GM18526 (cell line): ENCODE results near the gene TOX4.

ENCODE experiments used
- POLR2A ChIP-seq: IDR thresholded peaks from 3 replicates; pipeline ENCODE4 v1.6.1; 2011; ENCODE audit not compliant: insufficient read length; ENCODE audit errors: extremely low read depth

TOX4 gene

GRCh38 chr14:21524575-21525490 lies 47.8 kb downstream of the TOX4 start:
- no peak for TF ChIP-seq POLR2A

GRCh38 chr14:21525571-21525961 lies 48.6 kb downstream of the TOX4 start:
- no peak for TF ChIP-seq POLR2A

- no peak for TF ChIP-seq POLR2A
These were observed 49.1 kb downstream of the TOX4 start, which contains the start of gene SALL2 for GRCh38 chr14:21525962-21526671. Gene SALL2, minus strand, starts transcription at chr14:21526346. Its CDS starts 219 bp downstream, at chr14:21526127.

- TF ChIP-seq POLR2A: no peak
These were observed 49.8 kb downstream of the TOX4 start for GRCh38 chr14:21526672-21527317.

GRCh38 chr14:21527318-21527679 lies 50.3 kb downstream of the TOX4 start:
- no peak for TF ChIP-seq POLR2A

- TF ChIP-seq POLR2A: no peak
These were observed 51.7 kb downstream of the TOX4 start for GRCh38 chr14:21528381-21529348.

GRCh38 chr14:21529515-21529914 lies 52.5 kb downstream of the TOX4 start:
- no peak for TF ChIP-seq POLR2A

- TF ChIP-seq POLR2A: no peak
These were observed 56.3 kb downstream of the TOX4 start for GRCh38 chr14:21533294-21533693.

- no peak for TF ChIP-seq POLR2A
These were observed 57.6 kb downstream of the TOX4 start for GRCh38 chr14:21534576-21534975.

GRCh38 chr14:21535545-21536417 lies 58.8 kb downstream of the TOX4 start:
- no peak for TF ChIP-seq POLR2A

- TF ChIP-seq POLR2A: no peak
These were observed 59.6 kb downstream of the TOX4 start for GRCh38 chr14:21536418-21537089.

- TF ChIP-seq POLR2A: no peak
These were observed 60.1 kb downstream of the TOX4 start for GRCh38 chr14:21537090-21537424.
